MM.1S (cell line): ENCODE results near the gene BRPF3.

Experiments used
- DNase-seq: peaks from one replicate; pipeline ENCODE4 v3.0.0-alpha.2; 2015
- H2AFZ ChIP-seq: fragments of 300-600 bp; sonication (generic); 2 replicates; pipeline ENCODE4 v1.6.0; 2016; ENCODE audit warnings: antibody characterized with exemption, low read length
- H3F3A ChIP-seq: fragments of 300-600 bp; sonication (generic); 2 replicates; pipeline ENCODE4 v1.6.1; 2016; ENCODE audit warnings: mild to moderate bottlenecking, antibody characterized with exemption, low read length, moderate library complexity, mixed read lengths; ENCODE audit not compliant: insufficient read depth
- H3K27ac ChIP-seq: fragments of 300-600 bp; sonication (generic); 2 replicates; pipeline ENCODE4 v1.5.1; 2016; ENCODE audit warnings: mild to moderate bottlenecking, low read length
- H3K27me3 ChIP-seq: fragments of 300-600 bp; sonication (generic); replicated peaks from 2 replicates; pipeline ENCODE4 v1.6.0; 2016; ENCODE audit warnings: low read length; ENCODE audit not compliant: insufficient read depth
- H3K36me3 ChIP-seq: fragments of 300-600 bp; sonication (generic); replicated peaks from 2 replicates; pipeline ENCODE4 v1.6.1; 2016; ENCODE audit warnings: mild to moderate bottlenecking, low read length, mixed read lengths; ENCODE audit not compliant: insufficient read depth
- H3K4me1 ChIP-seq: fragments of 300-600 bp; sonication (generic); 2 replicates; pipeline ENCODE4 v1.6.1; 2016; ENCODE audit warnings: low read length, mixed read lengths
- H3K4me2 ChIP-seq: fragments of 300-600 bp; sonication (generic); 2 replicates; pipeline ENCODE4 v1.6.0; 2016; ENCODE audit warnings: low read depth, low read length
- H3K4me3 ChIP-seq: fragments of 300-600 bp; sonication (generic); 2 replicates; pipeline ENCODE4 v1.5.1; 2016; ENCODE audit warnings: low read length, mixed read lengths
- H3K79me2 ChIP-seq: fragments of 300-600 bp; sonication (generic); 2 replicates; pipeline ENCODE4 v1.6.1; 2016; ENCODE audit warnings: mixed run types, low read length, mixed read lengths
- H3K9ac ChIP-seq: fragments of 300-600 bp; sonication (generic); 2 replicates; pipeline ENCODE4 v1.6.1; 2016; ENCODE audit warnings: low read length, mixed read lengths
- H3K9me2 ChIP-seq: fragments of 300-600 bp; sonication (generic); replicated peaks from 2 replicates; pipeline ENCODE4 v1.6.1; 2016; ENCODE audit warnings: mild to moderate bottlenecking, low read length, mixed read lengths; ENCODE audit not compliant: insufficient read depth
- H3K9me3 ChIP-seq: fragments of 300-600 bp; sonication (generic); replicated peaks from 2 replicates; pipeline ENCODE4 v1.6.1; 2016; ENCODE audit warnings: mild to moderate bottlenecking, low read length, mixed read lengths; ENCODE audit not compliant: insufficient read depth
- H4K20me1 ChIP-seq: fragments of 300-600 bp; sonication (generic); 2 replicates; pipeline ENCODE4 v1.6.1; 2016; ENCODE audit warnings: mild to moderate bottlenecking, low read length, moderate library complexity, mixed read lengths; ENCODE audit not compliant: insufficient read depth
- EZH2 ChIP-seq: fragments of 300-600 bp; sonication (generic); optimal IDR thresholded peaks from 2 replicates; pipeline ENCODE3; 2017; ENCODE audit warnings: low read depth, mild to moderate bottlenecking, antibody characterized with exemption, low read length, mixed read lengths
- EZH2phosphoT487 ChIP-seq: fragments of 300-600 bp; sonication (generic); IDR thresholded peaks from 2 replicates; pipeline ENCODE4 v1.6.1; 2018; ENCODE audit warnings: antibody characterized with exemption, low read length
- TF ChIP-seq, protein P1 (sequence below): fragments of 300-600 bp; sonication (generic); IDR thresholded peaks from 2 replicates; pipeline ENCODE4 v1.5.1; 2016; ENCODE audit warnings: antibody characterized with exemption, low read length, mixed read lengths

Gene BRPF3

DNA sequence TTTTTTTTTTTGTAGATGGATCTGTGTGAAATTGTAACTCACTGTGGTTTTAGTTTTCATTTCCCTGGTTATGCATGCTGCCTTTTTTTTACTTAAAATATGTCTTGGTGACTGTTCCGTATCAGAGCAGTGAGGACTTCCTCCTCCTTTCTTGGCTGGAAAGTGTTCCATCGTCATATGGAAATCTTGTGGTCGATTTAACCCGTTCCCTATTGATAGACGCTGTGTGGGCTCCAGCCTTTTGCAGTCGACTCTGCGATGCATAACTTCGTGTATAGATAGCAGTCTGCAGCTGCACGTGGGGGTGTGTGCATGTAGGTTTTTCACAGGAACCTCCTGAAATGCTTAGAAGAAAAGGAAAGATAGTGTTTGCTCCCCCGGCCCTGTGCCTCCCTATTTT, 45.2 kb downstream of the BRPF3 start:
- Histone ChIP-seq H3K4me2 (no peak overlapping the region), H3K9me2 (no peaks in the 10 kb centered on the region), H3F3A (no peaks in the 10 kb centered on the region), H3K36me3 (no peaks in the 10 kb centered on the region), H3K9ac (no peak overlapping the region), H3K9me3 (no peaks in the 10 kb centered on the region), H3K79me2 (no peaks in the 10 kb centered on the region), H3K4me1 (no peaks in the 10 kb centered on the region), H3K4me3 (no peak overlapping the region), H4K20me1 (no peaks in the 10 kb centered on the region), H3K27ac (no peak overlapping the region), H3K27me3 (no peaks in the 10 kb centered on the region), H2AFZ (no peak overlapping the region)
- no peak for DNase-seq
- TF ChIP-seq EZH2, result no peak
- no peak for TF ChIP-seq EZH2phosphoT487
- TF ChIP-seq, protein P1, sequence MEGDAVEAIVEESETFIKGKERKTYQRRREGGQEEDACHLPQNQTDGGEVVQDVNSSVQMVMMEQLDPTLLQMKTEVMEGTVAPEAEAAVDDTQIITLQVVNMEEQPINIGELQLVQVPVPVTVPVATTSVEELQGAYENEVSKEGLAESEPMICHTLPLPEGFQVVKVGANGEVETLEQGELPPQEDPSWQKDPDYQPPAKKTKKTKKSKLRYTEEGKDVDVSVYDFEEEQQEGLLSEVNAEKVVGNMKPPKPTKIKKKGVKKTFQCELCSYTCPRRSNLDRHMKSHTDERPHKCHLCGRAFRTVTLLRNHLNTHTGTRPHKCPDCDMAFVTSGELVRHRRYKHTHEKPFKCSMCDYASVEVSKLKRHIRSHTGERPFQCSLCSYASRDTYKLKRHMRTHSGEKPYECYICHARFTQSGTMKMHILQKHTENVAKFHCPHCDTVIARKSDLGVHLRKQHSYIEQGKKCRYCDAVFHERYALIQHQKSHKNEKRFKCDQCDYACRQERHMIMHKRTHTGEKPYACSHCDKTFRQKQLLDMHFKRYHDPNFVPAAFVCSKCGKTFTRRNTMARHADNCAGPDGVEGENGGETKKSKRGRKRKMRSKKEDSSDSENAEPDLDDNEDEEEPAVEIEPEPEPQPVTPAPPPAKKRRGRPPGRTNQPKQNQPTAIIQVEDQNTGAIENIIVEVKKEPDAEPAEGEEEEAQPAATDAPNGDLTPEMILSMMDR, result no peak

GRCh38 chr6:36242161-36242560, 45.6 kb downstream of the BRPF3 start:
- no peaks in the 10 kb centered on the region for H3K4me1 ChIP-seq
- H3K4me3 ChIP-seq, result no peak overlapping the region
- H3K79me2 ChIP-seq, result no peaks in the 10 kb centered on the region
- no peaks in the 10 kb centered on the region for H4K20me1 ChIP-seq
- H3K36me3 ChIP-seq, result no peaks in the 10 kb centered on the region
- H3K27me3 ChIP-seq, result no peaks in the 10 kb centered on the region
- no peaks in the 10 kb centered on the region for H3K9me2 ChIP-seq
- H3K9me3 ChIP-seq, result no peaks in the 10 kb centered on the region
- H3K9ac ChIP-seq, result no peak overlapping the region
- no peak overlapping the region for H3K27ac ChIP-seq
- TF ChIP-seq EZH2 (no peak), EZH2phosphoT487 (no peak)
- TF ChIP-seq, protein P1, result no peak
- DNase-seq, result no peak
- H3K4me2 ChIP-seq, result no peak overlapping the region
- no peaks in the 10 kb centered on the region for H3F3A ChIP-seq
- no peak overlapping the region for H2AFZ ChIP-seq

DNA sequence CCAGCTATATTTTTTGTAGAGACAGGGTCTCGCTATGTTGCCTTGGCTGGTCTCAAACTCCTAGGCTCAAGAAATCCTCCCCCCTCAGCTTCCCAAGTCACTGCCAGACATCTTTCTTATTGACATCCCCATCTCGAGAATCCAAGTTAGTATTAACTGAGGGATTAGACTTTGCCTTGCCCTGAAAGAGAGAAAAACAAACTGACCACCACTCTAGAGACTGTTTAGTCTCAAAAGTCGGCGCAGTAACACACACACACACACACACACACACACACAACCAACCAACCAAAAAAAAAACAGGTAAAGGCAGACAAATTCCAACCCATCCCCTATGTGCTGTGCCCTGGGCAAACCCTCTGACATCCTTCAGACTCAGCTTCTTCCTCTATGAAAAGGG, 46.1 kb downstream of the BRPF3 start:
- H3F3A ChIP-seq, result no peaks in the 10 kb centered on the region
- no peaks in the 10 kb centered on the region for H3K79me2 ChIP-seq
- TF ChIP-seq, protein P1, result no peak
- TF ChIP-seq EZH2 (no peak), EZH2phosphoT487 (no peak)
- no peaks in the 10 kb centered on the region for H3K9me2 ChIP-seq
- H3K4me1 ChIP-seq, result no peaks in the 10 kb centered on the region
- no peak for DNase-seq
- H3K9ac ChIP-seq, result no peak overlapping the region
- no peaks in the 10 kb centered on the region for H3K27me3 ChIP-seq
- H3K4me3 ChIP-seq, result no peak overlapping the region
- no peaks in the 10 kb centered on the region for H3K9me3 ChIP-seq
- no peak overlapping the region for H3K4me2 ChIP-seq
- no peak overlapping the region for H2AFZ ChIP-seq
- no peaks in the 10 kb centered on the region for H4K20me1 ChIP-seq
- H3K27ac ChIP-seq, result no peak overlapping the region
- H3K36me3 ChIP-seq, result no peaks in the 10 kb centered on the region
